Kidney epithelial cell (primary cell): Measurements from ENCODE around the gene NSMCE4A. TPM values are rescaled to one million over a fixed set of nuclear protein-coding genes. Genes with fewer than 3 reads are reported as not detected.
A peak's percentile ranks its signal among the peaks of the same experiment; 100 is the strongest.
"Not testable (repeated sequence)": the region's sequence is repeated elsewhere in the genome, so short reads cannot be mapped to it uniquely, and the experiment has no call there.

ENCODE experiments used
- DNase-seq: peaks from one replicate; pipeline ENCODE4 v3.0.0-alpha.2; 2010; ENCODE audit warnings: low read depth
- H3K27me3 ChIP-seq: 2 replicates; pipeline ENCODE4 v1.6.0; 2011; ENCODE audit warnings: low read length; ENCODE audit not compliant: control insufficient read depth, insufficient read depth
- H3K36me3 ChIP-seq: 2 replicates; pipeline ENCODE4 v1.5.1; 2011; ENCODE audit warnings: low read length; ENCODE audit not compliant: control insufficient read depth, insufficient read depth
- H3K4me3 ChIP-seq: 2 replicates; pipeline ENCODE4 v1.5.1; 2011; ENCODE audit warnings: low read depth, mild to moderate bottlenecking, control low read depth, low read length
- total RNA-seq: library from RNA; depleted of rRNA; stranded (reverse); fragments of >200 nt; gene quantifications from 2 replicates; pipeline ENCODE4 v1.2.3, GENCODE V29; 2015
- TF ChIP-seq, protein P1 (sequence below): IDR thresholded peaks from 2 replicates; pipeline ENCODE4 v1.5.1; 2011; ENCODE audit warnings: mild to moderate bottlenecking, moderate library complexity, low read length, control low read depth, inconsistent platforms; ENCODE audit not compliant: insufficient read depth, poor library complexity, severe bottlenecking

NSMCE4A gene
- total RNA-seq, 1 donor from 2014 or later = 53.4 TPM

DNA sequence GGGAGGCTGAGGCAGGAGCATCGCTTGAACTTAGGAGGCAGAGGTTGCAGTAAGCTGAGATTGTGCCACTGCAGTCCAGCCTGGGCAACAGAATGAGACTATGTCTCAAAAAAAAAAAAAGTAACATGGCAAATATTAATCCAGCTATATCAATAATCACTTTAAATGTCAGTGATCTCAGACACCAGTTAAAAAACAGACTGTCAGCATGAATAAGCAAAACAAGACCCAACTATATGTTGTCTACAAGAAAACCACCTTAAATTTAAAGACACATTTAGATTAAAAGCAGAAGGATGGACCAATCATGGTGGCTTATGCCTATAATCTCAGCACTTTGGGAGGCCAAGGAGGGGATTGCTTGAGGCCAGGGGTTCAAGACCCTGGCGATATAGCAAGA is 38.7 kb downstream of the NSMCE4A start:
- H3K27me3 ChIP-seq = no peaks in the 10 kb centered on the region
- no peak overlapping the region for H3K4me3 ChIP-seq
- TF ChIP-seq, protein P1, sequence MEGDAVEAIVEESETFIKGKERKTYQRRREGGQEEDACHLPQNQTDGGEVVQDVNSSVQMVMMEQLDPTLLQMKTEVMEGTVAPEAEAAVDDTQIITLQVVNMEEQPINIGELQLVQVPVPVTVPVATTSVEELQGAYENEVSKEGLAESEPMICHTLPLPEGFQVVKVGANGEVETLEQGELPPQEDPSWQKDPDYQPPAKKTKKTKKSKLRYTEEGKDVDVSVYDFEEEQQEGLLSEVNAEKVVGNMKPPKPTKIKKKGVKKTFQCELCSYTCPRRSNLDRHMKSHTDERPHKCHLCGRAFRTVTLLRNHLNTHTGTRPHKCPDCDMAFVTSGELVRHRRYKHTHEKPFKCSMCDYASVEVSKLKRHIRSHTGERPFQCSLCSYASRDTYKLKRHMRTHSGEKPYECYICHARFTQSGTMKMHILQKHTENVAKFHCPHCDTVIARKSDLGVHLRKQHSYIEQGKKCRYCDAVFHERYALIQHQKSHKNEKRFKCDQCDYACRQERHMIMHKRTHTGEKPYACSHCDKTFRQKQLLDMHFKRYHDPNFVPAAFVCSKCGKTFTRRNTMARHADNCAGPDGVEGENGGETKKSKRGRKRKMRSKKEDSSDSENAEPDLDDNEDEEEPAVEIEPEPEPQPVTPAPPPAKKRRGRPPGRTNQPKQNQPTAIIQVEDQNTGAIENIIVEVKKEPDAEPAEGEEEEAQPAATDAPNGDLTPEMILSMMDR = no peak
- DNase-seq = no peak
- no peaks in the 10 kb centered on the region for H3K36me3 ChIP-seq

DNA sequence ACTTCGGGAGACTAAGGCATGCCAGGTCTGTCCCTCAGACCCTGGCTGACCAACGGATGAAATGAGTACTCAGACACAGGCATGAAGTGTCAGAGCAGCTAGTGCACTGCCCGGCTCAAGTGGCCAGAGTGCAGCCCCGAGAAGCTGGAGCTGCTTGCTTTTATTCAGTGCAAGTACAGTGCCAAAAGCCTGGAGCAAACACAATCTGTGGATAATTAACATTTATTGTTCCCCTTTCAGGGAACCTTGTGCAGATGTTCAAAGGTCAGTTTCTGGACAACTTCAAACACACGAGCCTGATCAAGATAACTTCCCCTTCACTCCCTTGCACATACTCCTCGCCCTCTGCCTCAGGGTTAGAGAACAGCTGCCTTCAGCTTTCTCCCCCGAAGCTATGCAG is 39.3 kb downstream of the NSMCE4A start:
- DNase-seq = no peak
- H3K4me3 ChIP-seq = no peak overlapping the region
- H3K36me3 ChIP-seq = no peaks in the 10 kb centered on the region
- TF ChIP-seq, protein P1 = no peak
- no peaks in the 10 kb centered on the region for H3K27me3 ChIP-seq

DNA sequence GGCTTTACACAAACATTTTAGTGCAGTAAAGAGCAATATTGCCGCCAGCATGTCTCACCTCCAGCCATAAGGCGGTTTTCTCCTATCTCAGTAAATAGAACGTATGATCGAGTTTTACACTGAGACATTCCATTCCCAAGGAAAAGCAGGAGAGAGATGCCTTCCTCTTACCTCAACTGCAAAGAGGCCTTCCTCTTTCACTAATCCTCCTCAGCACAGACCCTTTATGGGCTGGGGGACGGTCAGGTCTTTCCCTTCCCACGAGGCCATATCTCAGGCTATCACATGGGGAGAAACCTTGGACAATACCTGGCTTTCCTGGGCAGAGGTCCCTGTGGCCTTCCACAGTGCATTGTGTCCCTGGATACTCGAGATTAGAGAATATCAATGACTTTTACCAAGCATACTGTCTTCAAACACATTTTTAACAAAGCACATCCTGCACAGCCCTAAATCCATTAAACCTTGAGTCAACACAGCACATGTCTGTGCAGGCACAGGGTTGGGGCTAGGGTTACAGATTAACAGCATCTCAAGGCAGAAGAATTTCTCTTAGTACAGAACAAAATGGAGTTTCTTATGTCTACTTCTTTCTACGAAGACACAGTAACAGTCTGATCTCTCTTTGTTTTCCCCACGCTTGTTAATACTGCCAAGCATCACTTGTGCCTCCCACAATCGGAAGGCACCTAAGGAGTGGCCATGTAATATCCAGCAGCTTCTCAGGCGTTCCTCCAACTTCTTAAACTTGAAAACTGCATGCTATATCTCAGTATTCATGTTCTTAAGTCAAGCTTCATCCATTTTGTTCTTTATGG is 44.5 kb downstream of the NSMCE4A start:
- DNase-seq, H3K4me3 ChIP-seq, H3K27me3 ChIP-seq, H3K36me3 ChIP-seq: not testable (repeated sequence)

DNA sequence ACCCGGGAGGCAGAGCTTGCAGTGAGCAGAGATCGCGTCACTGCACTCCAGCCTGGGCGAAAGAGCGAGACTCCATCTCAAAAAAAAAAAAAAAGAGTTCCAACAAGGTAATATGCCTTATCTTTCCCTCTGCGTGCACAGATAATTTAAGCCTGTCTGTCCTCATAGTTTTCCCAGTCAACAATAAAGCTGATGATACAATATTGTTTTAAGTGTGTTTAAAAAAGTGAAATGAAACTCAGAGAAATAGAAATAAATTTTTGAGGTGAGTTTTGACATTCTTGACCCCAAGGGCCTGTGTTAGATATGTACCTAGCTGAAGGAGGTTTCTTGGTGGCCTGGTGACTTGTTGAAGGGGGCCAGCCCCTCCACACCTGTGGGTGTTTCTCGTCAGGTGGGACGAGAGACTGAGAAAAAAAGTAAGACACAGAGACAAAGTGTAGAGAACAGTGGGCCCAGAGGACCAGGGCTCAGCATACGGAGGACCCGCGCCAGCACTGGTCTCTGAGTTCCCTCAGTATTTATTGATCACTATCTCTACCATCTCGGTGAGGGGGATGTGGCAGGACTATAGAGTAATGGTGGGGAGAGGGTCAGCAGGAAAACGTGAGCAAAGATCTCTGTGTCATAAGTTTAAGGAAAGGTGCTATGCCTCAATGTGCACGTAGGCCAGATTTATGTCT is 45.3 kb downstream of the NSMCE4A start:
- not testable (repeated sequence) for H3K36me3 ChIP-seq, DNase-seq, H3K27me3 ChIP-seq, H3K4me3 ChIP-seq

DNA sequence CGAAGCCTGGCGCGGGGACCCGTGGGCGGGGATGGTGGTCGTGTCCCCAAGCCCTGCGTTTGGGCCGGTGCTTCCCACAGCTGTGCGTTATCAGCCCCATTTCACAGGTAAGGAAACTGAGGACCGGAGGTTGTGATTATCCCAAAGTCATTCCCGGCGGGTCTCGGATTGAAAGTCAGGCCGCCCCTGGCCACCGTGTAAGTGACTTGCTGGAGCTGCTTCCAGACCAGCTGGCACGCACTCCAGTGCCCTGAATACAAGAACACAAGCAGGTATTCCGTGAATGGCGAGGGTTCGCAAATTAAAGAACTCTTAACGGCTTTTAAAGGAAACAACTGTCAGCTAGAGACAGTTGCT is 46.5 kb downstream of the NSMCE4A start:
- TF ChIP-seq, protein P1 = no peak
- Histone ChIP-seq H3K27me3 (no peaks in the 10 kb centered on the region), H3K4me3 (peak overlapping the region; percentile 95), H3K36me3 (no peaks in the 10 kb centered on the region)
- DNase-seq = no peak

DNA sequence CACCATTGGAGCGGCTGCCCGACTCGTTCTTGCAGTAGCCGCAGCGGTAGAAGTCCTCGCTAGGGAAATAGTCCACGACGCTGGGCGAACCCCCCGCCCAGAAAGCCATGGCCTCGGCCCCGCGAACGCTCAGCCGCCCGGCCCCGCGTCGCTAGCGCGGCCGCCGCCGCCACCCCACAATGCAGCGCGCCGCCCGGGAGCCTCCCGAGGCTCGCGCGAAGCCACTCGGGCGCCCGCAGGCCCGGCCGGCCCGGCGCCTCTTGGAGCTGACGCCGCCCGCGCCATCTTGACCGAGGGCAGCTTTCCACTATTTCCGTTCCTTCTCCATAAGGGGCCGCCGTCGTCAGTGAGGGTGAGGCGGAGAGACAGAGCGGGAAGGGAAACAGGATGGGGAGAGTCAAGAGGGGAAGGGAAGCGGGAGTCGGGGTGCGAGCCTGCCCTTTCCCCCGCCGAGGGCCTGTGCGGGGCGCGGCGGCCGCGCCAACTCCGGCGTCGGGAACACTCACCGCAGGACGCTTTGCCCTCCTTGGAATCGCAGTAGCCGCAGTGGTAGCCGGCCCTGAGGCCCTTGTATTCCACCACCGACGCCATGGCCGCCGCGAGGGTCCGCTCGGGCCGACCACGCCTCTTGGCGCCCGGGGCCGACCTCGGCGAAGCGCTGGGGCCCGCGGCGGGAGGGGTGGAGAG is 47.0 kb downstream of the NSMCE4A start, which contains the start of gene ATE1:
ATE1 (minus strand) TSS at position 191 of the 687 bp plus-strand sequence; CDS start at position 109, 82 bp downstream.
- no peaks in the 10 kb centered on the region for H3K36me3 ChIP-seq
- H3K4me3 ChIP-seq = peak within 1 kb of the TSS; percentile 95
- DNase-seq = peak; percentile 53
- TF ChIP-seq, protein P1 = no peak
- no peaks in the 10 kb centered on the region for H3K27me3 ChIP-seq
